MM.1S (cell line): ENCODE results near the gene NDFIP1.

ENCODE experiments used
- DNase-seq: peaks from one replicate; pipeline ENCODE4 v3.0.0-alpha.2; 2015
- H2AFZ ChIP-seq: fragments of 300-600 bp; sonication (generic); 2 replicates; pipeline ENCODE4 v1.6.0; 2016; ENCODE audit warnings: antibody characterized with exemption, low read length
- H3F3A ChIP-seq: fragments of 300-600 bp; sonication (generic); 2 replicates; pipeline ENCODE4 v1.6.1; 2016; ENCODE audit warnings: mild to moderate bottlenecking, antibody characterized with exemption, low read length, moderate library complexity, mixed read lengths; ENCODE audit not compliant: insufficient read depth
- H3K27ac ChIP-seq: fragments of 300-600 bp; sonication (generic); 2 replicates; pipeline ENCODE4 v1.5.1; 2016; ENCODE audit warnings: mild to moderate bottlenecking, low read length
- H3K27me3 ChIP-seq: fragments of 300-600 bp; sonication (generic); replicated peaks from 2 replicates; pipeline ENCODE4 v1.6.0; 2016; ENCODE audit warnings: low read length; ENCODE audit not compliant: insufficient read depth
- H3K36me3 ChIP-seq: fragments of 300-600 bp; sonication (generic); replicated peaks from 2 replicates; pipeline ENCODE4 v1.6.1; 2016; ENCODE audit warnings: mild to moderate bottlenecking, low read length, mixed read lengths; ENCODE audit not compliant: insufficient read depth
- H3K4me1 ChIP-seq: fragments of 300-600 bp; sonication (generic); 2 replicates; pipeline ENCODE4 v1.6.1; 2016; ENCODE audit warnings: low read length, mixed read lengths
- H3K4me2 ChIP-seq: fragments of 300-600 bp; sonication (generic); 2 replicates; pipeline ENCODE4 v1.6.0; 2016; ENCODE audit warnings: low read depth, low read length
- H3K4me3 ChIP-seq: fragments of 300-600 bp; sonication (generic); 2 replicates; pipeline ENCODE4 v1.5.1; 2016; ENCODE audit warnings: low read length, mixed read lengths
- H3K79me2 ChIP-seq: fragments of 300-600 bp; sonication (generic); 2 replicates; pipeline ENCODE4 v1.6.1; 2016; ENCODE audit warnings: mixed run types, low read length, mixed read lengths
- H3K9ac ChIP-seq: fragments of 300-600 bp; sonication (generic); 2 replicates; pipeline ENCODE4 v1.6.1; 2016; ENCODE audit warnings: low read length, mixed read lengths
- H3K9me2 ChIP-seq: fragments of 300-600 bp; sonication (generic); replicated peaks from 2 replicates; pipeline ENCODE4 v1.6.1; 2016; ENCODE audit warnings: mild to moderate bottlenecking, low read length, mixed read lengths; ENCODE audit not compliant: insufficient read depth
- H3K9me3 ChIP-seq: fragments of 300-600 bp; sonication (generic); replicated peaks from 2 replicates; pipeline ENCODE4 v1.6.1; 2016; ENCODE audit warnings: mild to moderate bottlenecking, low read length, mixed read lengths; ENCODE audit not compliant: insufficient read depth
- H4K20me1 ChIP-seq: fragments of 300-600 bp; sonication (generic); 2 replicates; pipeline ENCODE4 v1.6.1; 2016; ENCODE audit warnings: mild to moderate bottlenecking, low read length, moderate library complexity, mixed read lengths; ENCODE audit not compliant: insufficient read depth
- EZH2 ChIP-seq: fragments of 300-600 bp; sonication (generic); optimal IDR thresholded peaks from 2 replicates; pipeline ENCODE3; 2017; ENCODE audit warnings: low read depth, mild to moderate bottlenecking, antibody characterized with exemption, low read length, mixed read lengths
- EZH2phosphoT487 ChIP-seq: fragments of 300-600 bp; sonication (generic); IDR thresholded peaks from 2 replicates; pipeline ENCODE4 v1.6.1; 2018; ENCODE audit warnings: antibody characterized with exemption, low read length
- TF ChIP-seq, protein P1 (sequence below): fragments of 300-600 bp; sonication (generic); IDR thresholded peaks from 2 replicates; pipeline ENCODE4 v1.5.1; 2016; ENCODE audit warnings: antibody characterized with exemption, low read length, mixed read lengths

The NDFIP1 gene

GRCh38 chr5:142104491-142104890 is 4.1 kb upstream of the NDFIP1 start:
- no peak overlapping the region for H3K27ac ChIP-seq
- peaks cover 5% of the 10 kb centered on the region for H3K79me2 ChIP-seq

GRCh38 chr5:142106061-142106460 is 2.5 kb upstream of the NDFIP1 start:
- H3K9me3 ChIP-seq: no peaks in the 10 kb centered on the region
- H3K4me3 ChIP-seq: no peak overlapping the region
- H3K27ac ChIP-seq: no peak overlapping the region
- H3F3A ChIP-seq: peaks cover 16% of the 10 kb centered on the region
- TF ChIP-seq, protein P1, sequence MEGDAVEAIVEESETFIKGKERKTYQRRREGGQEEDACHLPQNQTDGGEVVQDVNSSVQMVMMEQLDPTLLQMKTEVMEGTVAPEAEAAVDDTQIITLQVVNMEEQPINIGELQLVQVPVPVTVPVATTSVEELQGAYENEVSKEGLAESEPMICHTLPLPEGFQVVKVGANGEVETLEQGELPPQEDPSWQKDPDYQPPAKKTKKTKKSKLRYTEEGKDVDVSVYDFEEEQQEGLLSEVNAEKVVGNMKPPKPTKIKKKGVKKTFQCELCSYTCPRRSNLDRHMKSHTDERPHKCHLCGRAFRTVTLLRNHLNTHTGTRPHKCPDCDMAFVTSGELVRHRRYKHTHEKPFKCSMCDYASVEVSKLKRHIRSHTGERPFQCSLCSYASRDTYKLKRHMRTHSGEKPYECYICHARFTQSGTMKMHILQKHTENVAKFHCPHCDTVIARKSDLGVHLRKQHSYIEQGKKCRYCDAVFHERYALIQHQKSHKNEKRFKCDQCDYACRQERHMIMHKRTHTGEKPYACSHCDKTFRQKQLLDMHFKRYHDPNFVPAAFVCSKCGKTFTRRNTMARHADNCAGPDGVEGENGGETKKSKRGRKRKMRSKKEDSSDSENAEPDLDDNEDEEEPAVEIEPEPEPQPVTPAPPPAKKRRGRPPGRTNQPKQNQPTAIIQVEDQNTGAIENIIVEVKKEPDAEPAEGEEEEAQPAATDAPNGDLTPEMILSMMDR: no peak
- no peak for TF ChIP-seq EZH2phosphoT487
- no peak for TF ChIP-seq EZH2
- no peak for DNase-seq
- no peak overlapping the region for H3K9ac ChIP-seq
- H4K20me1 ChIP-seq: no peaks in the 10 kb centered on the region
- H3K79me2 ChIP-seq: peaks cover 21% of the 10 kb centered on the region
- no peak overlapping the region for H2AFZ ChIP-seq
- no peaks in the 10 kb centered on the region for H3K27me3 ChIP-seq
- H3K9me2 ChIP-seq: no peaks in the 10 kb centered on the region
- H3K4me2 ChIP-seq: no peak overlapping the region
- peaks cover 16% of the 10 kb centered on the region; the same call in 1 of the 2 replicates for H3K4me1 ChIP-seq
- no peaks in the 10 kb centered on the region for H3K36me3 ChIP-seq

More at GRCh38 chr5:142104491-142104890, 4.1 kb upstream of the NDFIP1 start:
- H3K9ac ChIP-seq: no peak overlapping the region
- H3K4me3 ChIP-seq: no peak overlapping the region
- no peaks in the 10 kb centered on the region for H3K9me2 ChIP-seq
- H3K36me3 ChIP-seq: no peaks in the 10 kb centered on the region
- peaks cover 11% of the 10 kb centered on the region for H3F3A ChIP-seq
- peak overlapping the region; percentile 10 for H3K4me2 ChIP-seq
- 0 out of 2 replicates have a peak overlapping the region, but pooled peaks have one; percentile 14 for H2AFZ ChIP-seq
- TF ChIP-seq EZH2phosphoT487 (no peak), EZH2 (no peak)
- TF ChIP-seq, protein P1: no peak
- no peaks in the 10 kb centered on the region for H3K27me3 ChIP-seq
- H3K4me1 ChIP-seq: peaks cover 11% of the 10 kb centered on the region; the same call in 1 of the 2 replicates
- H4K20me1 ChIP-seq: no peaks in the 10 kb centered on the region
- no peaks in the 10 kb centered on the region for H3K9me3 ChIP-seq
- peak; percentile 49 for DNase-seq

GRCh38 chr5:142107036-142107735 is 1.4 kb upstream of the NDFIP1 start:
- TF ChIP-seq EZH2: no peak
- TF ChIP-seq, protein P1: no peak
- no peak for TF ChIP-seq EZH2phosphoT487
- Histone ChIP-seq H3K27me3 (no peaks in the 10 kb centered on the region), H2AFZ (no peak overlapping the region), H3K4me2 (no peak overlapping the region), H3K27ac (no peak overlapping the region), H3K9ac (no peak overlapping the region), H3K4me1 (peaks cover 16% of the 10 kb centered on the region; the same call in 1 of the 2 replicates), H3K4me3 (no peak overlapping the region), H3F3A (peaks cover 16% of the 10 kb centered on the region), H3K9me2 (no peaks in the 10 kb centered on the region), H3K79me2 (peaks cover 32% of the 10 kb centered on the region), H4K20me1 (no peaks in the 10 kb centered on the region), H3K9me3 (no peaks in the 10 kb centered on the region), H3K36me3 (no peaks in the 10 kb centered on the region)
- no peak for DNase-seq
